Naive thymus-derived CD4-positive, alpha-beta T cell (primary cell): ENCODE measurements around the gene TOR1AIP1. TPM values are rescaled to one million over a fixed set of nuclear protein-coding genes. Genes with fewer than 3 reads are reported as not detected.

Experiments used
- ATAC-seq: fragments of 150-1000 bp; cut with Tn5 transposase; 2 replicates; pipeline ENCODE4 v1.10.0; 2021; ENCODE audit warnings: mild to moderate bottlenecking, moderate library complexity
- CTCF ChIA-PET: fragments of 350-600 bp; sonication (Branson Sonifier 250); formaldehyde crosslinking; loops from one replicate; lab custom pipeline; 2021; ENCODE audit warnings: antibody characterized with exemption; lab: Charles Lee
- POLR2A ChIA-PET: fragments of 350-600 bp; sonication (Branson Sonifier 250); formaldehyde crosslinking; loops from one replicate; lab custom pipeline; 2021; ENCODE audit warnings: antibody characterized with exemption, inconsistent platforms; lab: Charles Lee
- DNase-seq, 9 donors: peaks; one replicate each; pipeline versions ENCODE4 v3.0.0 to v3.0.0-alpha.2; 2020 to 2022; ENCODE audit warnings: mixed read lengths in 1 of 9
- H3K27ac ChIP-seq: one replicate; pipeline ENCODE4 v1.7.0; 2013; ENCODE audit warnings: mild to moderate bottlenecking, low read depth, low read length, moderate library complexity
- H3K27me3 ChIP-seq, 2 donors: one replicate each; pipeline ENCODE4 v1.7.0; 2013; ENCODE audit warnings: low read length in 2 of 2, mild to moderate bottlenecking in 2 of 2, moderate library complexity in 2 of 2; ENCODE audit not compliant: control insufficient read depth in 2 of 2, insufficient read depth in 2 of 2
- H3K36me3 ChIP-seq, 3 experiments: 1 replicate in 2 of 3; 2 replicates in 1 of 3; pipeline ENCODE4 v1.7.0; 2013; ENCODE audit warnings: low read length in 3 of 3, mild to moderate bottlenecking in 3 of 3, moderate library complexity in 1 of 3; ENCODE audit not compliant: insufficient read depth in 3 of 3, control insufficient read depth in 2 of 3
- H3K4me1 ChIP-seq, 2 donors: one replicate each; pipeline ENCODE4 v1.7.0; 2013; ENCODE audit warnings: low read length in 2 of 2, mild to moderate bottlenecking in 2 of 2, moderate library complexity in 1 of 2; ENCODE audit not compliant: control insufficient read depth in 2 of 2, insufficient read depth in 2 of 2
- H3K4me3 ChIP-seq: 2 replicates; pipeline ENCODE4 v1.7.0; 2013; ENCODE audit warnings: mild to moderate bottlenecking, low read length
- H3K9me3 ChIP-seq, 3 experiments: 1 replicate in 2 of 3; 2 replicates in 1 of 3; pipeline ENCODE4 v1.7.0; 2013; ENCODE audit warnings: low read length in 3 of 3; ENCODE audit not compliant: control insufficient read depth in 2 of 3
- H3K27ac Mint-ChIP-seq, 9 donors: one replicate each; pipeline ENCODE4 v1.8.0; 2020 to 2022; ENCODE audit warnings: mixed read lengths in 9 of 9, mild to moderate bottlenecking in 8 of 9, moderate library complexity in 5 of 9, inconsistent platforms in 2 of 9
- H3K27me3 Mint-ChIP-seq, 5 donors: one replicate each; pipeline ENCODE4 v1.8.0; 2021 to 2022; ENCODE audit warnings: mixed read lengths in 5 of 5, mild to moderate bottlenecking in 1 of 5
- H3K36me3 Mint-ChIP-seq, 5 donors: one replicate each; pipeline ENCODE4 v1.8.0; 2020 to 2022; ENCODE audit warnings: mixed read lengths in 5 of 5, mild to moderate bottlenecking in 3 of 5, inconsistent platforms in 1 of 5
- H3K4me1 Mint-ChIP-seq, 7 donors: one replicate each; pipeline ENCODE4 v1.8.0; 2020 to 2022; ENCODE audit warnings: mixed read lengths in 7 of 7, mild to moderate bottlenecking in 3 of 7, inconsistent platforms in 1 of 7
- H3K4me3 Mint-ChIP-seq, 10 donors: one replicate each; pipeline ENCODE4 v1.8.0; 2020 to 2022; ENCODE audit warnings: mild to moderate bottlenecking in 10 of 10, mixed read lengths in 10 of 10, moderate library complexity in 6 of 10, inconsistent platforms in 2 of 10
- H3K9me3 Mint-ChIP-seq, 11 donors: one replicate each; pipeline ENCODE4 v1.8.0; 2020 to 2022; ENCODE audit warnings: mixed read lengths in 11 of 11, mild to moderate bottlenecking in 4 of 11, inconsistent platforms in 1 of 11, moderate library complexity in 1 of 11
- intact Hi-C, 2 donors: fragments of 100-400 bp; cut with micrococcal nuclease; formaldehyde crosslinking; loops; one replicate each; pipeline ENCODE4 v1.15.1; 2023
- polyA plus RNA-seq, 2 donors: library from polyadenylated mRNA; unstranded; fragments of 300-500 nt; fragmentation: Illumina TruSeq; gene quantifications; one replicate each; pipeline ENCODE4 v1.2.3, GENCODE V29; 2021
- total RNA-seq, 6 experiments: library from RNA in 5 of 6; stranded (reverse) in 5 of 6; gene quantifications; 1 replicate in 5 of 6; 2 replicates in 1 of 6; pipeline ENCODE4 v1.2.3 and lab custom pipeline; 2021 to 2026

Gene TOR1AIP1
- total and polyA plus RNA-seq, 7 experiments from 2014 or later, result 47.4 to 88.6 (median 59.5) TPM

- H3K9me3 ChIP-seq, result no peaks in the 10 kb centered on the region
- intact Hi-C loops, result no loop called here
- ATAC-seq (no peak), DNase-seq (no peak)
- POLR2A ChIA-PET, result interaction anchor here (0.7 kb wide), 1 partner anchor 77 kb away, joined by 3 read pairs; no protein-coding TSS in a partner anchor
- CTCF ChIA-PET, result no interaction called here
- Mint-ChIP-seq H3K9me3 (no peaks in the 10 kb centered on the region), H3K36me3 (no peaks in the 10 kb centered on the region), H3K4me1 (peaks cover 0 to 2% (median 0%) of the 10 kb centered on the region in 7 donors), H3K4me3 (no peak overlapping the region), H3K27me3 (peaks cover 0 to 50% (median 7%) of the 10 kb centered on the region in 5 donors), H3K27ac (no peak overlapping the region)
- H3K4me3 ChIP-seq, result no peak overlapping the region
- no peaks in the 10 kb centered on the region for H3K4me1 ChIP-seq
- H3K27ac ChIP-seq, result no peak overlapping the region
- peaks cover 0 to 4% of the 10 kb centered on the region in 2 donors for H3K27me3 ChIP-seq
- no peaks in the 10 kb centered on the region for H3K36me3 ChIP-seq
Measured at GRCh38 chr1:179937668-179938254, 55.7 kb downstream of the TOR1AIP1 start.

- H3K36me3 ChIP-seq, result no peaks in the 10 kb centered on the region
- POLR2A ChIA-PET, result no interaction called here
- peaks cover 0 to 4% of the 10 kb centered on the region in 2 donors for H3K27me3 ChIP-seq
- intact Hi-C loops, result no loop called here
- H3K4me3 Mint-ChIP-seq, result no peak overlapping the region
- H3K36me3 Mint-ChIP-seq, result no peaks in the 10 kb centered on the region
- ATAC-seq, result no peak
- no peaks in the 10 kb centered on the region for H3K4me1 ChIP-seq
- no peaks in the 10 kb centered on the region for H3K9me3 Mint-ChIP-seq
- no peak overlapping the region for H3K27ac Mint-ChIP-seq
- peaks cover 0 to 2% (median 0%) of the 10 kb centered on the region in 7 donors for H3K4me1 Mint-ChIP-seq
- H3K27ac ChIP-seq, result no peak overlapping the region
- peaks cover 0 to 42% (median 6%) of the 10 kb centered on the region in 5 donors for H3K27me3 Mint-ChIP-seq
- no peak overlapping the region for H3K4me3 ChIP-seq
- H3K9me3 ChIP-seq, result no peaks in the 10 kb centered on the region
- CTCF ChIA-PET, result no interaction called here
- no peak for DNase-seq
Measured at GRCh38 chr1:179938752-179939151, 56.7 kb downstream of the TOR1AIP1 start.

GRCh38 chr1:179939941-179940340 is 57.9 kb downstream of the TOR1AIP1 start:
- Mint-ChIP-seq H3K9me3 (peaks cover 0 to 2% (median 0%) of the 10 kb centered on the region in 11 donors), H3K4me3 (no peak overlapping the region), H3K4me1 (peaks cover 0 to 2% (median 0%) of the 10 kb centered on the region in 7 donors), H3K27ac (no peak overlapping the region), H3K36me3 (no peaks in the 10 kb centered on the region), H3K27me3 (peaks cover 0 to 36% (median 0%) of the 10 kb centered on the region in 5 donors)
- H3K4me1 ChIP-seq, result no peaks in the 10 kb centered on the region
- H3K27ac ChIP-seq, result no peak overlapping the region
- DNase-seq (no peak), ATAC-seq (no peak)
- intact Hi-C loops, result no loop called here
- H3K27me3 ChIP-seq, result peaks cover 0 to 4% of the 10 kb centered on the region in 2 donors
- H3K36me3 ChIP-seq, result no peaks in the 10 kb centered on the region
- ChIA-PET CTCF (no interaction called here), POLR2A (interaction anchor here (0.5 kb wide), 1 partner anchor 24 kb away, joined by 3 read pairs; no protein-coding TSS in a partner anchor)
- H3K9me3 ChIP-seq, result no peaks in the 10 kb centered on the region
- no peak overlapping the region for H3K4me3 ChIP-seq

GRCh38 chr1:179941454-179941853 is 59.4 kb downstream of the TOR1AIP1 start:
- ChIA-PET POLR2A (no interaction called here), CTCF (no interaction called here)
- peaks cover 0 to 2% (median 0%) of the 10 kb centered on the region in 11 donors for H3K9me3 Mint-ChIP-seq
- H3K27me3 Mint-ChIP-seq, result peaks cover 0 to 30% (median 0%) of the 10 kb centered on the region in 5 donors
- intact Hi-C loops, result no loop called here
- no peak overlapping the region for H3K27ac Mint-ChIP-seq
- DNase-seq, result no peak
- no peaks in the 10 kb centered on the region for H3K9me3 ChIP-seq
- ATAC-seq, result no peak
- H3K27ac ChIP-seq, result no peak overlapping the region
- H3K36me3 Mint-ChIP-seq, result no peaks in the 10 kb centered on the region
- H3K4me1 Mint-ChIP-seq, result peaks cover 0 to 1% (median 0%) of the 10 kb centered on the region in 7 donors
- peaks cover 0 to 4% of the 10 kb centered on the region in 2 donors for H3K27me3 ChIP-seq
- no peak overlapping the region for H3K4me3 ChIP-seq
- H3K36me3 ChIP-seq, result no peaks in the 10 kb centered on the region
- H3K4me3 Mint-ChIP-seq, result no peak overlapping the region
- H3K4me1 ChIP-seq, result no peaks in the 10 kb centered on the region

GRCh38 chr1:179950651-179951050 is 68.6 kb downstream of the TOR1AIP1 start:
- POLR2A ChIA-PET, result interaction anchor here (5.8 kb wide), 1 partner anchor 68 kb away, joined by 82 read pairs; the partner anchor contains the start of gene TOR1AIP1
- H3K36me3 Mint-ChIP-seq, result peaks cover 0 to 12% (median 0%) of the 10 kb centered on the region in 5 donors
- DNase-seq, result no peak
- H3K4me3 ChIP-seq, result no peak overlapping the region
- peaks cover 0 to 2% (median 0%) of the 10 kb centered on the region in 5 donors for H3K27me3 Mint-ChIP-seq
- H3K4me1 ChIP-seq, result peaks cover 19 to 20% of the 10 kb centered on the region in 2 donors
- peaks cover 0 to 2% (median 0%) of the 10 kb centered on the region in 11 donors for H3K9me3 Mint-ChIP-seq
- H3K36me3 ChIP-seq, result peaks cover 0 to 7% (median 0%) of the 10 kb centered on the region in 3 experiments
- ATAC-seq, result no peak
- peaks cover 14 to 36% (median 26%) of the 10 kb centered on the region in 7 donors for H3K4me1 Mint-ChIP-seq
- intact Hi-C loops, result loop anchor here (5.0 to 10.0 kb wide), 4 partner anchors 33 to 1154 kb away; no protein-coding TSS in a partner anchor
- no peaks in the 10 kb centered on the region for H3K27me3 ChIP-seq
- no peak overlapping the region for H3K4me3 Mint-ChIP-seq
- no peak overlapping the region for H3K27ac Mint-ChIP-seq
- H3K9me3 ChIP-seq, result no peaks in the 10 kb centered on the region
- CTCF ChIA-PET, result no interaction called here
- no peak overlapping the region for H3K27ac ChIP-seq

- Mint-ChIP-seq H3K4me1 (peaks cover 14 to 45% (median 34%) of the 10 kb centered on the region in 7 donors), H3K36me3 (peaks cover 0 to 12% (median 0%) of the 10 kb centered on the region in 5 donors), H3K9me3 (peaks cover 0 to 2% (median 0%) of the 10 kb centered on the region in 11 donors), H3K4me3 (peak overlapping the region in 4 of 10 donors; percentile 12 to 90 (median 44)), H3K27me3 (peaks cover 0 to 2% (median 0%) of the 10 kb centered on the region in 5 donors), H3K27ac (peak overlapping the region; percentile 83 to 98 (median 96))
- no peaks in the 10 kb centered on the region for H3K27me3 ChIP-seq
- peaks cover 22 to 28% of the 10 kb centered on the region in 2 donors for H3K4me1 ChIP-seq
- DNase-seq (no peak), ATAC-seq (no peak)
- H3K4me3 ChIP-seq, result no peak overlapping the region
- H3K27ac ChIP-seq, result peak overlapping the region; percentile 95
- peaks cover 0 to 7% (median 0%) of the 10 kb centered on the region in 3 experiments for H3K36me3 ChIP-seq
- no peaks in the 10 kb centered on the region for H3K9me3 ChIP-seq
- ChIA-PET CTCF (no interaction called here), POLR2A (interaction anchor here (5.8 kb wide), 1 partner anchor 69 kb away, joined by 82 read pairs; the partner anchor contains the start of gene TOR1AIP1)
- intact Hi-C loops, result loop anchor here (5.0 to 10.0 kb wide), 4 partner anchors 34 to 1153 kb away; no protein-coding TSS in a partner anchor
Measured at GRCh38 chr1:179951383-179952144, 69.5 kb downstream of the TOR1AIP1 start.
